Activated CD8-positive, alpha-beta T cell treated with anti-CD3 and anti-CD28 coated beads for 36 hours (primary cell): ENCODE results near the gene CD4. TPM values are rescaled to one million over a fixed set of nuclear protein-coding genes. Genes with fewer than 3 reads are reported as not detected.
A peak's percentile ranks its signal among the peaks of the same experiment; 100 is the strongest.

ENCODE experiments used
- ATAC-seq: fragments of 200-7000 bp; cut with Tn5 transposase; one replicate; pipeline ENCODE4 v1.10.0; 2021; ENCODE audit warnings: mild to moderate bottlenecking, moderate library complexity
- CTCF ChIA-PET: fragments of 350-600 bp; sonication (Branson Sonifier 250); formaldehyde crosslinking; loops from one replicate; lab custom pipeline; 2021; ENCODE audit warnings: antibody characterized with exemption; lab: Charles Lee
- POLR2A ChIA-PET: fragments of 350-600 bp; sonication (Branson Sonifier 250); formaldehyde crosslinking; loops from one replicate; lab custom pipeline; 2021; ENCODE audit warnings: antibody characterized with exemption; lab: Charles Lee
- DNase-seq: peaks from one replicate; pipeline ENCODE4 v3.0.0-alpha.2; 2020
- H3K27ac Mint-ChIP-seq: one replicate; pipeline ENCODE4 v1.8.0; 2021; ENCODE audit warnings: mild to moderate bottlenecking, mixed read lengths
- H3K27me3 Mint-ChIP-seq: one replicate; pipeline ENCODE4 v1.8.0; 2021; ENCODE audit warnings: mixed read lengths
- H3K36me3 Mint-ChIP-seq: one replicate; pipeline ENCODE4 v1.8.0; 2021; ENCODE audit warnings: low read depth, mixed read lengths
- H3K4me1 Mint-ChIP-seq: one replicate; pipeline ENCODE4 v1.8.0; 2021; ENCODE audit warnings: low read depth, mixed read lengths
- H3K4me3 Mint-ChIP-seq: one replicate; pipeline ENCODE4 v1.8.0; 2021; ENCODE audit warnings: mild to moderate bottlenecking, moderate library complexity, mixed read lengths
- H3K9me3 Mint-ChIP-seq: one replicate; pipeline ENCODE4 v1.8.0; 2021; ENCODE audit warnings: mixed read lengths
- CTCF ChIP-seq: fragments of 200-600 bp; IDR thresholded peaks from one replicate; pipeline ENCODE4 v1.8.0; 2022; ENCODE audit warnings: antibody characterized with exemption, mild to moderate bottlenecking
- intact Hi-C: fragments of 100-400 bp; cut with micrococcal nuclease; formaldehyde crosslinking; loops from one replicate; pipeline ENCODE4 v1.10.0; 2022
- total RNA-seq, 2 experiments: library from RNA; stranded (reverse); gene quantifications; one replicate each; pipeline ENCODE4 v1.2.3, GENCODE V29; 2021

The CD4 gene
- total RNA-seq, 2 experiments from 2014 or later, result 11.1 to 14.1 TPM

- Mint-ChIP-seq H3K4me1 (peaks cover 84% of the 10 kb centered on the region), H3K36me3 (peaks cover 40% of the 10 kb centered on the region), H3K27me3 (no peaks in the 10 kb centered on the region), H3K27ac (peak overlapping the region; percentile 89), H3K9me3 (no peaks in the 10 kb centered on the region), H3K4me3 (peak overlapping the region; percentile 70)
- ChIA-PET CTCF (interaction anchor here (0.8 to 10.0 kb wide), 11 partner anchors 8 to 95 kb away, joined by 3 to 117 read pairs (median 4); partner anchors contain the start of genes COPS7A, LAG3, MLF2 and PTMS), POLR2A (interaction anchor here (1.1 to 3.1 kb wide), 9 partner anchors 9 to 87 kb away, joined by 3 to 21 read pairs (median 4); partner anchors contain the start of genes COPS7A, MLF2, PTMS and TPI1)
- DNase-seq, result peak; percentile 55
- intact Hi-C loops, result loop anchor here (5.0 kb wide), 1 partner anchor 47 kb away; the partner anchor contains the start of gene P3H3
- peak; percentile 25 for ATAC-seq
- TF ChIP-seq CTCF, result no peak
Observed at GRCh38 chr12:6779708-6780432, 9.5 kb upstream of the CD4 start.

GRCh38 chr12:6780573-6780972 lies 8.8 kb upstream of the CD4 start:
- TF ChIP-seq CTCF, result no peak
- DNase-seq, result peak; percentile 79
- intact Hi-C loops, result loop anchor here (5.0 kb wide), 1 partner anchor 47 kb away; the partner anchor contains the start of gene P3H3
- H3K27me3 Mint-ChIP-seq, result no peaks in the 10 kb centered on the region
- ATAC-seq, result peak; percentile 73
- H3K4me1 Mint-ChIP-seq, result peaks cover 79% of the 10 kb centered on the region
- CTCF ChIA-PET, result interaction anchor here (0.8 to 10.0 kb wide), 11 partner anchors 9 to 89 kb away, joined by 3 to 117 read pairs (median 5); partner anchors contain the start of genes CDCA3, COPS7A, LAG3 and MLF2
- peak overlapping the region; percentile 89 for H3K27ac Mint-ChIP-seq
- H3K4me3 Mint-ChIP-seq, result peak overlapping the region; percentile 70
- no peaks in the 10 kb centered on the region for H3K9me3 Mint-ChIP-seq
- H3K36me3 Mint-ChIP-seq, result peaks cover 33% of the 10 kb centered on the region
- POLR2A ChIA-PET, result interaction anchor here (0.6 to 3.1 kb wide), 11 partner anchors 9 to 92 kb away, joined by 3 to 16 read pairs (median 3); partner anchors contain the start of genes CD4, COPS7A, MLF2 and PTMS

- ChIA-PET POLR2A (interaction anchor here (1.8 to 1.9 kb wide), 2 partner anchors 29 to 70 kb away, joined by 5 read pairs; partner anchors contain the start of genes MLF2 and USP5), CTCF (interaction anchor here (1.2 to 10.0 kb wide), 5 partner anchors 10 to 69 kb away, joined by 4 to 117 read pairs (median 14); partner anchors contain the start of genes CDCA3, COPS7A, MLF2 and PTMS)
- Mint-ChIP-seq H3K4me3 (peak overlapping the region; percentile 62), H3K9me3 (no peaks in the 10 kb centered on the region), H3K36me3 (peaks cover 20% of the 10 kb centered on the region), H3K27ac (peak overlapping the region; percentile 12), H3K27me3 (no peaks in the 10 kb centered on the region), H3K4me1 (peaks cover 77% of the 10 kb centered on the region)
- intact Hi-C loops, result loop anchor here (5.0 kb wide), 1 partner anchor 45 kb away; the partner anchor contains the start of gene P3H3
- no peak for DNase-seq
- no peak for ATAC-seq
- no peak for TF ChIP-seq CTCF
Observed at GRCh38 chr12:6782119-6782518, 7.2 kb upstream of the CD4 start.

- peak overlapping the region; percentile 35 for H3K4me3 Mint-ChIP-seq
- no peaks in the 10 kb centered on the region for H3K9me3 Mint-ChIP-seq
- H3K27me3 Mint-ChIP-seq, result no peaks in the 10 kb centered on the region
- H3K27ac Mint-ChIP-seq, result peak overlapping the region; percentile 55
- no peak for TF ChIP-seq CTCF
- no peak for ATAC-seq
- peaks cover 69% of the 10 kb centered on the region for H3K4me1 Mint-ChIP-seq
- ChIA-PET POLR2A (interaction anchor here (1.9 kb wide), 1 partner anchor 69 kb away, joined by 5 read pairs; the partner anchor contains the start of gene USP5), CTCF (interaction anchor here (0.6 to 10.0 kb wide), 8 partner anchors 8 to 68 kb away, joined by 3 to 117 read pairs (median 4); partner anchors contain the start of genes CDCA3, COPS7A, MLF2 and PTMS)
- intact Hi-C loops, result loop anchor here (5.0 kb wide), 1 partner anchor 44 kb away; the partner anchor contains the start of gene P3H3
- DNase-seq, result no peak
- H3K36me3 Mint-ChIP-seq, result peaks cover 11% of the 10 kb centered on the region
Observed at GRCh38 chr12:6782850-6783566, 6.3 kb upstream of the CD4 start.
